GM21529 (cell line): ENCODE results near the gene IBTK.
A peak's percentile ranks its signal among the peaks of the same experiment; 100 is the strongest.
"Not testable (repeated sequence)": the region's sequence is repeated elsewhere in the genome, so short reads cannot be mapped to it uniquely, and the experiment has no call there.

Experiments used
- ATAC-seq: cut with Tn5 transposase; IDR thresholded peaks from one replicate; pipeline ENCODE4 v1.9.1; 2021; ENCODE audit not compliant: unreplicated experiment

The IBTK gene

GRCh38 chr6:82247505-82248272 lies at the start of gene IBTK:
IBTK (minus strand) TSS chr6:82247744; CDS start chr6:82240486, 7,258 bp downstream.
- ATAC-seq, result peak; percentile 89

- ATAC-seq, result no peak
Observed at GRCh38 chr6:82283771-82284410, 36.3 kb upstream of the IBTK start.

GRCh38 chr6:82281550-82281949 lies 34.0 kb upstream of the IBTK start:
- not testable (repeated sequence) for ATAC-seq

- no peak for ATAC-seq
Observed at GRCh38 chr6:82277686-82278085, 30.1 kb upstream of the IBTK start.

GRCh38 chr6:82275686-82276085 lies 28.1 kb upstream of the IBTK start:
- no peak for ATAC-seq

- no peak for ATAC-seq
Observed at GRCh38 chr6:82273295-82273694, 25.8 kb upstream of the IBTK start.

GRCh38 chr6:82270881-82271635 lies 23.5 kb upstream of the IBTK start:
- ATAC-seq, result peak; percentile 66

- no peak for ATAC-seq
Observed at GRCh38 chr6:82268301-82268846, 20.8 kb upstream of the IBTK start.

GRCh38 chr6:82264824-82265223 lies 17.3 kb upstream of the IBTK start:
- ATAC-seq, result no peak

- ATAC-seq, result no peak
Observed at GRCh38 chr6:82264321-82264720, 16.8 kb upstream of the IBTK start.

GRCh38 chr6:82263916-82264315 lies 16.4 kb upstream of the IBTK start:
- no peak for ATAC-seq

GRCh38 chr6:82260997-82261732 lies 13.6 kb upstream of the IBTK start:
- no peak for ATAC-seq

- ATAC-seq, result no peak
Observed at GRCh38 chr6:82259389-82259788, 11.8 kb upstream of the IBTK start.

- no peak for ATAC-seq
Observed at GRCh38 chr6:82257088-82257774, 9.7 kb upstream of the IBTK start.

GRCh38 chr6:82254722-82255121 lies 7.2 kb upstream of the IBTK start:
- ATAC-seq, result not testable (repeated sequence)

- no peak for ATAC-seq
Observed at GRCh38 chr6:82251942-82252341, 4.4 kb upstream of the IBTK start.

GRCh38 chr6:82249381-82250253 lies 2.1 kb upstream of the IBTK start:
- no peak for ATAC-seq

- ATAC-seq, result peak; percentile 30
Observed at GRCh38 chr6:82248273-82248735, 760 bp upstream of the IBTK start.
